GM21381 (cell line): ENCODE measurements around the gene TRIM8.

Experiments
- ATAC-seq: cut with Tn5 transposase; IDR thresholded peaks from one replicate; pipeline ENCODE4 v1.9.1; 2021; ENCODE audit warnings: mild to moderate bottlenecking, moderate library complexity; ENCODE audit not compliant: unreplicated experiment

Gene TRIM8, protein sequence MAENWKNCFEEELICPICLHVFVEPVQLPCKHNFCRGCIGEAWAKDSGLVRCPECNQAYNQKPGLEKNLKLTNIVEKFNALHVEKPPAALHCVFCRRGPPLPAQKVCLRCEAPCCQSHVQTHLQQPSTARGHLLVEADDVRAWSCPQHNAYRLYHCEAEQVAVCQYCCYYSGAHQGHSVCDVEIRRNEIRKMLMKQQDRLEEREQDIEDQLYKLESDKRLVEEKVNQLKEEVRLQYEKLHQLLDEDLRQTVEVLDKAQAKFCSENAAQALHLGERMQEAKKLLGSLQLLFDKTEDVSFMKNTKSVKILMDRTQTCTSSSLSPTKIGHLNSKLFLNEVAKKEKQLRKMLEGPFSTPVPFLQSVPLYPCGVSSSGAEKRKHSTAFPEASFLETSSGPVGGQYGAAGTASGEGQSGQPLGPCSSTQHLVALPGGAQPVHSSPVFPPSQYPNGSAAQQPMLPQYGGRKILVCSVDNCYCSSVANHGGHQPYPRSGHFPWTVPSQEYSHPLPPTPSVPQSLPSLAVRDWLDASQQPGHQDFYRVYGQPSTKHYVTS

DNA sequence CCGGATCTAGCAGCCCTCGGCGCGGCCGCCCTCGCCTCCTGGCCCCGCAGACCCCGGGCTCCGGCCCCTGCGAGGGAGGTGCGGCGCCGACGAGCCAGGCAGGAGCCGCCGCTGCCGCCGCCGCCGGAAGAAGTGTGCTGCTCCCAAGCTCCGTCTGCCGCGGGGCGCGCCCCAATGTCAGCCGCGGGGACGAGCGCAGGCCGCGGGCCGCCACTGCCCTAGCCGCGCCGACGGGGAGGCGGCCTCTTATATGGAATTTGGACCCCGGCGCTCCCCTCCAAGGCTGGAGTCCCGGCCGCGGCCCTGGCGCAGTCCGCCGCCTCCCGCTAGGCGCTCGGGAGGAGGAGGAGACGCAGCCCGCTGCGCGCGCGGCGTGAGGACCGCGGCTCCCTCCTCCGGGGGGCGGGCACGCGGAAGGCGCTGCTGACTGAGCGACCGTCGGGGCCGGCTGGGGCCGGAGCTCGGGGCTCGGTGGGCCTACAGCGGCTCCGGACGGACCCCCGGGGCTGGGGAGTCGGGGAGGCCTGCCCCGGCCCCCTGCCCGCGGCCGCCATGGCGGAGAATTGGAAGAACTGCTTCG, at the start of gene TRIM8:
TSS of gene TRIM8 (plus strand) at position 414 of the 580 bp plus-strand sequence. CDS start at position 553, 139 bp downstream.
- no peak for ATAC-seq

DNA sequence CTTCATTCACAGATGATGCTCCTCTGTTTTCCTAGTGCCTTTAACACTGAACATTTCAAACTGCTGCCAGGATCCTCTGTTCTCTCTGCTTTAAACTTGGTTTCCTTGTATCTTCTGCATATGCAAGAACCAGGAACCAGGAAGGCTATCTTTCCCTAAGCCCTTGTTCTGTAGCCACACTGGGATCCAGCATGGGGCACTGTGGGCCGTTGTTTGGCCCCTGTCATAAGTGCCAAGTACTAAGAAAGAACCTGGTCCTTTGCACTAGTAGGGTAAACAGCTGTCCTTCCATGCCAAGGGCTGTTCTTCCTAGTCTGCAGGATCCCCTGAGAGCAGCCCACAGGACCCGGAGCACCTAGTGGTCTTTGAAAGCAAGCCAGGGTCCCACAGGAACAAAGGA, 49.0 kb upstream of the TRIM8 start:
- no peak for ATAC-seq

DNA sequence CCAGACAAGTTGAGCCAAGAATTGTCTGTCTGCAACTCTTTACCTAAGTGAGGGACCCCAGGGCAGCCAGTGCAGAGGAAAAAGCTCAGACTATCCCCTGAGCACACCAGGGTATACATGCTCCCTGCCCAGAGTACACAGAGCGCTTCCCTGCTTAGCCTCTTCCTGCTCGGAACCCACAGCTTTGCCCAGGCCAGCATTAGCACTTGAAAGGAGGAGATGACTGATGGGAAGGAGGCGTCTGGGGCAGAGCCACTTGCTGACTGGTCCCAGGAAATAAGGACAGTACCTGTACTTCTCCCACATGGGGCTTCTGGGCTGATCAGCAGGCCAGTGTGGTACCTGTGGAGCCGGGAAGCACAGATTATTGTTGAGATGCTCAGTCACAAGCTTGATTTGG, 48.4 kb upstream of the TRIM8 start:
- ATAC-seq = no peak

DNA sequence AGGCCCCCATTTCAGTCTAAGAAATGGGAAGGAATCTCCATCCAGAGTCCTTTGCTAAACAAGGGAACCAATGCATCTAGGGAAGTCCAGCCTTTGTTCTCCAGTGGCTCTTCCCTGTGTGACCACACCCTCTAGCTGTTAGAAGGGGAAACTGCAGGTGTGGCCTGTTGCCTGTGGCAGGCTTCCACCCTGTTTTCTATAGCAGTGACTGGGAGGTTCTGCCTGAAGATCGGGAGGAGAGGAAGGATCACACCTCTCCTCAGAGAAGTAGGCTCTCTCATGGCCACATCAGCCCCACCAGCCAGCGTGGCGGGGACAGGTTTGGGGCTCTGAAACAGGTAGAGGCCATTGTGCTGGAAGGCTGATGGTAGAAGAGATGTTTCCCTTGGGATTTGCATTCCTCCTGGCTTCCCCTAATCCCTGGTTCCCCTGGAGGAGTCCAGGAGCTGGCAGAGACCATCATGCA, 47.7 kb upstream of the TRIM8 start:
- no peak for ATAC-seq

GRCh38 chr10:102597131-102597991, 46.9 kb upstream of the TRIM8 start:
- ATAC-seq = no peak

DNA sequence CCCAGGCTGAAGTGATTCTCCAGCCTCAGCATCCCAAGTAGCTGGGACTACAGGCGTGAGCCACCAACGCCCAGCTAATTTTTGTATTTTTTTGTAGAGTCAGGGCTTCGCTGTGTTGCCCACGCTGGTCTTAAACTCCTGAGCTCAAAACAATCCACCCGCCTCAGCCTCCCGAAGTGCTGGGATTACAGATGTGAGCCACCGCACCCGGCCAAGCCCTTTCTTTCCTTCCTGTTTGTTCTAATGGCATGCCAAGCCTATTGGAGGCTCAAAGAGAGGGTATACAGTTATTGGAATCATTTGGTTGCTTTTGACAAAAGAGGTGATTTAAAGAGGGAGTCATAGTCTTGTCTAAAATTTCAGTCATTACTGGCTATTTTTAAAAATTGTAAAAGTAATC, 46.0 kb upstream of the TRIM8 start:
- ATAC-seq = no peak

DNA sequence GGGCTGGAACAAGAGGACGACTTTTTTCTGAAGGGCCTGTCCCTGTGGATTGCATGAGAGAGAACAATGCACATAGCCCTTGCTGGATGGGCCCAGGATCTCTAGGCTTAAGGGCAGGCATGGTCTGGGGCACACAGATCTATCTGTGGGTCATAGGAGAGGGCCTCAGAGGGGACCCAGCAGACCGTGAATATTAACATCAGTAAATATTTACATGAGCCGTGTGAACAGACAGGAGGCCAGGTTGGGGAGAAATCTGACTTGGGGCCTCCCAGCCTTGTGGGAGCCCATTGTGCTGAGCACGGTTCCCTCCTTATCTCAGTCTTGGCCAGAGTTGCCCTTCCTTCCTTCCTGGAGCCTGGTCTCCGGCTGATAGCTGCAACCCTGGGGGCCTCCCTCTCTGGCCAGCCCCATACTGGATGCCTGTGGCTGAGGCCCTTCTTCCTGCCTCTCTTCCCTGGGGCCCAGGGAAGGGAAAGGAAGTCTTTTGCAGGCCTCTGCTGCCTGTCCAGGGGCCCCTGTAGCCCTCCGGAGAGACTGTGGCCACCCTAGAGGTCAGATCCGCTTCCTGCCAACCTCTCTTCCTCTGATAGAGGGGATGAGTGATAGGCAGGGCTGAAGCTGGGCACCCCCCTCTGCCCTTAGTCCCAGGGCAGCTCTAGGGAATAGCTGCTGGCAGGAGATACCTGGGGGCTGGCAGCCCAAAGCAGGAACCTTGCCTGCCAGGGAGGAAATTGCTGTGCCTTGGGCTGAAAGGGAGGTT, 44.5 kb upstream of the TRIM8 start:
- no peak for ATAC-seq

- no peak for ATAC-seq
These were observed 43.5 kb upstream of the TRIM8 start for GRCh38 chr10:102600816-102601215.

- no peak for ATAC-seq
These were observed 42.6 kb upstream of the TRIM8 start for GRCh38 chr10:102601639-102602038.

GRCh38 chr10:102602272-102603045, 41.8 kb upstream of the TRIM8 start:
- ATAC-seq = no peak

DNA sequence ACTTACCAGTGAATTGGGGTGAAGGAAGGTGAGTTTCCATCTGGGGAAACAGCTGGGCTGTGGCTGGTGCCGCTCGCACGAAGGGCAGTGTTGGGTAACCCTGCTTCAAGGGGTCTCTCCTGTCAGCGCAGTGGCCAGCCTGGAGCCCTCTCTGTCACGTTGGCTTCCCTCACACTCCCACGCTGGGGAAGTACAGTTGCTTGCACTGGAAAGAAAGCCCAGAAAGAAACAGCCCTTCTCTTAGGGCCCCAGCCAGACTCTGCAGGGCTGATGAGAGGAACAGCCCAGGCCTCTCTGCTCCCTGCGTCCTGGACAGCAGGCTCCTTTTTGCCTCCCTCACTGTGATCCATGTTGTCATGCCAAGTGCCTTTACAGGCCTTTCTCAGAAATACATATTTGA, 40.3 kb upstream of the TRIM8 start:
- ATAC-seq = no peak

GRCh38 chr10:102604439-102604841, 39.8 kb upstream of the TRIM8 start:
- no peak for ATAC-seq

DNA sequence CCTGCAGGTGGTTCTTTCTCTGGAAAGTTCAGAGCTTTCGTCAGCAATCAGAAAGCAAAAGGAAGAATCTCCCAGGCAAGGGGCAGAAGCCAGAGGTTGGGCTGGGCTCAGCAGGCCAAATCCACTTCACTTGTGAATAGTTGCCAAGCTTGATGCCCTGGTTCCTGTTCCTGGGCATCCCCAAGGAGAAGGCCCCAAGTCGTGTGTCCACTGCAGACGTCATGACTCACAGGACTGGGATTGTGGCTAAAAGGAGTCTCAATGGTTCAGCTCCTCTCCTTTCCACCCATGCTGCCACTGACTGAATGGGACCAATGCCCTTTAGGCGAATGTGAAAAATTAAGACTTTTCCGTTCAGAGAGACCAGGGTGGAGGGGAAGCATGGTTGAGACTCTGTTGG, 38.6 kb upstream of the TRIM8 start:
- ATAC-seq = no peak

- ATAC-seq = no peak
These were observed 35.8 kb upstream of the TRIM8 start for GRCh38 chr10:102608487-102608886.

DNA sequence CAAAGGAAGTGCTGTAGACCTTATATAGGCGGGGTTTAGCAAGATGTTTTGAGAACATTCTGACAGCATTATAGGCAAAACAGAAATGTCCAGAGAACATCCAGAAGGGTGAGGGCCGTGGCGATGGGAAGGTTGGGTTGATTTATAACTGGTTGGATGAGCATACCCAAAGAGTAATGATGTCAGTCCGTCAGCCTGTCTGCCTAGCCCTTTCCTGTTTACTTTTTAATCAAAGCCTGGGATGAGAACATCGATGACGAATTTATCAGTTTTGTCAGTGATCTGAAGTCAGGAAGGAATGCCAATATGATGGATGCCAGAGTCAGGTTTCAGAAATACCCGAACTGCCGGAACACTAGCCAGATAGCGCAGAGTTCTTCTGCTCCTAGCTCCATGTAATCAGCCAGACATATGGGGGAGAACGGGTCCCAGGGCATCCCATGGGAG, 33.8 kb upstream of the TRIM8 start:
- no peak for ATAC-seq

DNA sequence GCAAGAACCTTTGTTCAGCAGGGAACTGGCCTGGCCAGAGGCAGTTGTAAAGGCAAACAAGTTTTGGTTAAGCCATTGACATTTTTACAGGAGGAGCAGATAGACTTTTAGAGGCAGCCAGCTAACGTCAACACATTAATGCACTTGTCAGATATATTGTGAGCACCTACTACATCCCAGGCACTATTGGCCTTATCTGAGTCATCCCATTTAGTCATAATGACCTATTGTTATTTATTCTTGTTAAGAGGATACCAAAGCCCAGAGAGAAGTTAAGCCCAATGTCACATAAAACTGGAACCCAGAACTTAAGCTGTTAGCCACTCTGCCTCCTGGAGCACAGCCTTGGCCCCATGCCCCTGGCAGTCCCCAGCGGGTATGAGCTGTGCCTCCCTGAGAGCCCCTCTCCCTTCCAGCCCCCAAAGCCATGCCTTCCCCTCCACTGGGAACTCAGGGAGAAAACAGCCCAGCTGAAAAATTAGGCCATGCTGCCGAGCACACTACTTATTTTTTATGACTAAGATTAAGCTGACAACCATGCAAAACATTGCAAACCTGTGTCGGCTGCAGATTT, 32.7 kb upstream of the TRIM8 start:
- no peak for ATAC-seq

- no peak for ATAC-seq
These were observed 31.4 kb upstream of the TRIM8 start for GRCh38 chr10:102612964-102613275.

DNA sequence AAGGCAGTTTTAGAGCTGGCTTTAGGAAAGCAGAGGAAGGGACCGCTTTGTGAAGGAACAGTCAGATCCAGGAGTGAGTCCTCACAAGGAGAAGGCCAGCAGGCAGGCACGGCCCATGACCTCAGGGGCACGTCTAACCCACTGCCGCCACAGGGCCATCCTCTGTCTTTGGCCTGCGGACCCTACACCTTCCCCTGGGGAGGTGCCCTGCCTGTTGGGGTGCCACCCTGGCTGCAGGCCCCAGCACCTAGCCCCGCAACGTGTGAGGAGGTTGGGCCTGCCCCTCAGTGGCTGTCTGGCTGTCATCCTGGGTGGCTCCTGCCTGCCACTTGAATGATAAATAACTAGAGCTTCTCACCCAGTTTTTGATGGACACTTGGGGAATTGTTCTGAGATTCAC, 31.0 kb upstream of the TRIM8 start:
- ATAC-seq = no peak

DNA sequence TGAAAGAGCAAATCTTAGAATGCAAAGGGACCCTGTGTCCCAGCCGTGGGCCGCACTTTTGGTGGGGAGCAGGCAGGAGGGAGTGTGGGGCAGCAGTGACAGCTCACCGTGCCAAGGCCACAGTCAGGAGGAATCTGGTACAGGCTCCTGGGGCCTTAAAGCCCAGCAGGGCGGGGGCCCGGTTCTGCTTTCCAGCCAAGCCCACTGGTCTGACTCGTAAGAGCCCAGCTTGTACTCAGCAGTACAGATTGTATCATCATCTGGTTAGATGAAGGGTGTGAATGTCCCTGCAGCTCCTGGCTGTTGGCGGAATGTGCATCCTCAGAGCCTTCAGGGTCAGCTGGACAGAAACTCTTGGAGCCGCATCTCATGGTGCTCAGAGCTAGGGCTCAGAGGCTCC, 30.5 kb upstream of the TRIM8 start:
- ATAC-seq = no peak

GRCh38 chr10:102614888-102615287, 29.4 kb upstream of the TRIM8 start:
- no peak for ATAC-seq
